ENCODE data around the gene ITGB1. TPM values are rescaled to one million over a fixed set of nuclear protein-coding genes. Genes with fewer than 3 reads are reported as not detected.

Gene ITGB1
- total and polyA plus RNA-seq, 12 donors, result 169 to 828 (median 595) TPM

GRCh38 chr10:32962521-32962920, 4.5 kb upstream of the ITGB1 start:
- H3K4me3 ChIP-seq, result peak overlapping the region in 6 of 10 donors; percentile 1 to 29 (median 18)
- intact Hi-C loops (cut with DNase I), result no loop called here
- 22 to 30% methylated on average over 4 of the region's 4 CpGs for WGBS, 2 donors

GRCh38 chr10:32961895-32962369, 3.9 kb upstream of the ITGB1 start:
- Histone ChIP-seq H3K36me3 (no peaks in the 10 kb centered on the region), H3K27me3 (no peaks in the 10 kb centered on the region), H3K4me1 (peaks cover 0 to 58% (median 48%) of the 10 kb centered on the region in 9 donors), H3K4me3 (peak overlapping the region in 6 of 10 donors; percentile 1 to 29 (median 18)), H3K9me3 (peaks cover 0 to 8% (median 0%) of the 10 kb centered on the region in 11 donors), H3K27ac (peak overlapping the region; percentile 64 to 100 (median 84))
- intact Hi-C loops (cut with DNase I), result no loop called here
- 30 to 34% methylated on average over 2 of the region's 2 CpGs for WGBS, 2 donors
- ATAC-seq (peak in 5 of 8 donors; percentile 25 to 61 (median 38)), DNase-seq (peak in 1 of 2 donors; percentile 33)
- no peak for TF ChIP-seq CTCF (IDR thresholded peaks at IDR 0.05)

More at GRCh38 chr10:32962521-32962920, 4.5 kb upstream of the ITGB1 start:
- no peak for TF ChIP-seq CTCF (IDR thresholded peaks at IDR 0.05)
- H3K36me3 ChIP-seq, result no peaks in the 10 kb centered on the region
- peaks cover 0 to 8% (median 0%) of the 10 kb centered on the region in 11 donors for H3K9me3 ChIP-seq
- no peaks in the 10 kb centered on the region for H3K27me3 ChIP-seq
- DNase-seq (no peak), ATAC-seq (no peak)
- peaks cover 0 to 58% (median 48%) of the 10 kb centered on the region in 9 donors for H3K4me1 ChIP-seq
- peak overlapping the region; percentile 64 to 100 (median 84) for H3K27ac ChIP-seq

- no peak for TF ChIP-seq CTCF (IDR thresholded peaks at IDR 0.05)
- ATAC-seq (no peak), DNase-seq (no peak)
- Histone ChIP-seq H3K27ac (peak overlapping the region; percentile 64 to 100 (median 84)), H3K27me3 (no peaks in the 10 kb centered on the region), H3K36me3 (no peaks in the 10 kb centered on the region), H3K4me3 (peak overlapping the region in 3 of 10 donors; percentile 8 to 23 (median 18)), H3K9me3 (peaks cover 0 to 5% (median 0%) of the 10 kb centered on the region in 11 donors), H3K4me1 (peaks cover 0 to 63% (median 48%) of the 10 kb centered on the region in 9 donors)
- WGBS, 2 donors, result 89 to 90% methylated on average over 5 of the region's 5 CpGs
- intact Hi-C loops (cut with DNase I), result no loop called here
Observed at GRCh38 chr10:32961343-32961894, 3.4 kb upstream of the ITGB1 start.

GRCh38 chr10:32960022-32960421, 2.0 kb upstream of the ITGB1 start:
- peak overlapping the region in 7 of 10 donors; percentile 96 to 100 (median 99) for H3K27ac ChIP-seq
- ATAC-seq (no peak), DNase-seq (no peak)
- peak overlapping the region in 6 of 10 donors; percentile 70 to 99 (median 91) for H3K4me3 ChIP-seq
- TF ChIP-seq CTCF (IDR thresholded peaks at IDR 0.05), result no peak
- peaks cover 0 to 77% (median 62%) of the 10 kb centered on the region in 9 donors for H3K4me1 ChIP-seq
- no peaks in the 10 kb centered on the region for H3K9me3 ChIP-seq
- H3K36me3 ChIP-seq, result no peaks in the 10 kb centered on the region
- no peaks in the 10 kb centered on the region for H3K27me3 ChIP-seq
- 58 to 66% methylated on average over 4 of the region's 4 CpGs for WGBS, 2 donors
- intact Hi-C loops (cut with DNase I), result no loop called here
